MM.1S (cell line): ENCODE measurements around the gene PSMC3IP.
"Not testable (repeated sequence)": the region's sequence is repeated elsewhere in the genome, so short reads cannot be mapped to it uniquely, and the experiment has no call there.

Experiments used
- EZH2 ChIP-seq: fragments of 300-600 bp; sonication (generic); optimal IDR thresholded peaks from 2 replicates; pipeline ENCODE3; 2017; ENCODE audit warnings: low read depth, mild to moderate bottlenecking, antibody characterized with exemption, low read length, mixed read lengths
- EZH2phosphoT487 ChIP-seq: fragments of 300-600 bp; sonication (generic); IDR thresholded peaks from 2 replicates; pipeline ENCODE4 v1.6.1; 2018; ENCODE audit warnings: antibody characterized with exemption, low read length
- TF ChIP-seq, protein P1 (sequence below): fragments of 300-600 bp; sonication (generic); IDR thresholded peaks from 2 replicates; pipeline ENCODE4 v1.5.1; 2016; ENCODE audit warnings: antibody characterized with exemption, low read length, mixed read lengths

DNA sequence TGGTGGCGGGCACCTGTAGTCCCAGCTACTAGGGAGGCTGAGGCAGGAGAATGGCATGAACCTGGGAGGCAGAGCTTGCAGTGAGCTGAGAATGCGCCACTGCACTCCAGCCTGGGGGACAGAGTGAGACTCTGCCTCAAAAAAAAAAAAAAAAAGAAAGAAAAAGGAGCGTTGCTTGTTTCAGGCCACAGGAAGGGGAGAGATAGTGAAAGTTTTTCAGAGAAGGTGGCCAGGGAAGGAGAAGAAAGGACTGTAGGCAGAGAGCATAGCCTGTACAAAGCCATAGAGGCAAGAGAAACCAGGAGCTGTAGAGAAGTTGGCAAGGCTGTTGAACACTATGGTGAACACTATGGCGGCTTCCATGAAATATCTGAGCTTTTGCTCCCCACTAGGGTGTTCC lies 37.0 kb downstream of the PSMC3IP start:
- TF ChIP-seq, protein P1, sequence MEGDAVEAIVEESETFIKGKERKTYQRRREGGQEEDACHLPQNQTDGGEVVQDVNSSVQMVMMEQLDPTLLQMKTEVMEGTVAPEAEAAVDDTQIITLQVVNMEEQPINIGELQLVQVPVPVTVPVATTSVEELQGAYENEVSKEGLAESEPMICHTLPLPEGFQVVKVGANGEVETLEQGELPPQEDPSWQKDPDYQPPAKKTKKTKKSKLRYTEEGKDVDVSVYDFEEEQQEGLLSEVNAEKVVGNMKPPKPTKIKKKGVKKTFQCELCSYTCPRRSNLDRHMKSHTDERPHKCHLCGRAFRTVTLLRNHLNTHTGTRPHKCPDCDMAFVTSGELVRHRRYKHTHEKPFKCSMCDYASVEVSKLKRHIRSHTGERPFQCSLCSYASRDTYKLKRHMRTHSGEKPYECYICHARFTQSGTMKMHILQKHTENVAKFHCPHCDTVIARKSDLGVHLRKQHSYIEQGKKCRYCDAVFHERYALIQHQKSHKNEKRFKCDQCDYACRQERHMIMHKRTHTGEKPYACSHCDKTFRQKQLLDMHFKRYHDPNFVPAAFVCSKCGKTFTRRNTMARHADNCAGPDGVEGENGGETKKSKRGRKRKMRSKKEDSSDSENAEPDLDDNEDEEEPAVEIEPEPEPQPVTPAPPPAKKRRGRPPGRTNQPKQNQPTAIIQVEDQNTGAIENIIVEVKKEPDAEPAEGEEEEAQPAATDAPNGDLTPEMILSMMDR, result not testable (repeated sequence)
- TF ChIP-seq EZH2, EZH2phosphoT487: not testable (repeated sequence)
